Chondrocyte (in vitro differentiated cells): ENCODE measurements around the gene MYH11. TPM values are rescaled to one million over a fixed set of nuclear protein-coding genes. Genes with fewer than 3 reads are reported as not detected.

ENCODE experiments used
- DNase-seq: peaks from one replicate; pipeline ENCODE4 v3.0.0; 2021; ENCODE audit warnings: mixed read lengths, low spot score
- H3K27ac Mint-ChIP-seq: one replicate; pipeline ENCODE4 v1.8.0; 2021; ENCODE audit warnings: mild to moderate bottlenecking, moderate library complexity, mixed read lengths; ENCODE audit not compliant: unreplicated experiment
- H3K27me3 Mint-ChIP-seq: 2 replicates; pipeline ENCODE4 v1.8.0; 2021; ENCODE audit warnings: low read depth, mixed read lengths
- H3K36me3 Mint-ChIP-seq: 2 replicates; pipeline ENCODE4 v1.8.0; 2021; ENCODE audit warnings: low read depth, mixed read lengths
- H3K4me1 Mint-ChIP-seq: 2 replicates; pipeline ENCODE4 v1.8.0; 2021; ENCODE audit warnings: low read depth, mild to moderate bottlenecking, mixed read lengths
- H3K4me3 Mint-ChIP-seq: one replicate; pipeline ENCODE4 v1.8.0; 2021; ENCODE audit warnings: mild to moderate bottlenecking, moderate library complexity, mixed read lengths; ENCODE audit not compliant: unreplicated experiment
- H3K9me3 Mint-ChIP-seq: 2 replicates; pipeline ENCODE4 v1.8.0; 2021; ENCODE audit warnings: low read depth, mixed read lengths
- total RNA-seq: library from RNA; stranded (reverse); gene quantifications from 3 replicates; pipeline ENCODE4 v1.2.1, GENCODE V29; 2021
- TF ChIP-seq, protein P1 (sequence below): fragments of 200-600 bp; sonication (generic); IDR thresholded peaks from 2 replicates; pipeline ENCODE4 v1.5.0; 2021; ENCODE audit warnings: antibody characterized with exemption, mild to moderate bottlenecking, moderate library complexity

Gene MYH11
- total RNA-seq, 1 donor from 2014 or later = 58.3 TPM

DNA sequence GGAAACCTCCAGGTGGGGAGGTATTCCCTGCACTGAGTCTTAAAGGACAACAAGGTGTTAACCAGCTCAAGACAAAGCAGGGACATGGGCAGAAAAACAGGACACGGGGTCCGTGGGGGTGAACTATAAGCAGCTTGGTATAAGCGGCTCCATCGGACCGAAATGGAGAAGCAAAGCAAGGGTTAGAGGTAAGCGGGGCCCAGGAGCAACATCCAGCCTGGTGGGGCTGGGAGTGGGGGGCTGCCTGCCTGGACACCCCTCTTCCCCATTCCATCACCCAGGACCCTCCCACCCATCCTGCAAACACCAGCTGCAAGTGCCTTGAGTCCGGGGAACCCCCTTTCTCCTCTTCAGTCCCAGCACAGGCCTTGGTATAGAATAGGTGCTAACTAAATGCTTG lies 29.5 kb downstream of the MYH11 start:
- DNase-seq = peak; percentile 35
- peaks cover 3% of the 10 kb centered on the region for H3K27me3 Mint-ChIP-seq
- H3K9me3 Mint-ChIP-seq = no peaks in the 10 kb centered on the region
- peaks cover 2% of the 10 kb centered on the region for H3K36me3 Mint-ChIP-seq
- TF ChIP-seq, protein P1, sequence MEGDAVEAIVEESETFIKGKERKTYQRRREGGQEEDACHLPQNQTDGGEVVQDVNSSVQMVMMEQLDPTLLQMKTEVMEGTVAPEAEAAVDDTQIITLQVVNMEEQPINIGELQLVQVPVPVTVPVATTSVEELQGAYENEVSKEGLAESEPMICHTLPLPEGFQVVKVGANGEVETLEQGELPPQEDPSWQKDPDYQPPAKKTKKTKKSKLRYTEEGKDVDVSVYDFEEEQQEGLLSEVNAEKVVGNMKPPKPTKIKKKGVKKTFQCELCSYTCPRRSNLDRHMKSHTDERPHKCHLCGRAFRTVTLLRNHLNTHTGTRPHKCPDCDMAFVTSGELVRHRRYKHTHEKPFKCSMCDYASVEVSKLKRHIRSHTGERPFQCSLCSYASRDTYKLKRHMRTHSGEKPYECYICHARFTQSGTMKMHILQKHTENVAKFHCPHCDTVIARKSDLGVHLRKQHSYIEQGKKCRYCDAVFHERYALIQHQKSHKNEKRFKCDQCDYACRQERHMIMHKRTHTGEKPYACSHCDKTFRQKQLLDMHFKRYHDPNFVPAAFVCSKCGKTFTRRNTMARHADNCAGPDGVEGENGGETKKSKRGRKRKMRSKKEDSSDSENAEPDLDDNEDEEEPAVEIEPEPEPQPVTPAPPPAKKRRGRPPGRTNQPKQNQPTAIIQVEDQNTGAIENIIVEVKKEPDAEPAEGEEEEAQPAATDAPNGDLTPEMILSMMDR = no peak
- H3K4me1 Mint-ChIP-seq = peaks cover 11% of the 10 kb centered on the region
- no peak overlapping the region for H3K27ac Mint-ChIP-seq
- no peak overlapping the region for H3K4me3 Mint-ChIP-seq

DNA sequence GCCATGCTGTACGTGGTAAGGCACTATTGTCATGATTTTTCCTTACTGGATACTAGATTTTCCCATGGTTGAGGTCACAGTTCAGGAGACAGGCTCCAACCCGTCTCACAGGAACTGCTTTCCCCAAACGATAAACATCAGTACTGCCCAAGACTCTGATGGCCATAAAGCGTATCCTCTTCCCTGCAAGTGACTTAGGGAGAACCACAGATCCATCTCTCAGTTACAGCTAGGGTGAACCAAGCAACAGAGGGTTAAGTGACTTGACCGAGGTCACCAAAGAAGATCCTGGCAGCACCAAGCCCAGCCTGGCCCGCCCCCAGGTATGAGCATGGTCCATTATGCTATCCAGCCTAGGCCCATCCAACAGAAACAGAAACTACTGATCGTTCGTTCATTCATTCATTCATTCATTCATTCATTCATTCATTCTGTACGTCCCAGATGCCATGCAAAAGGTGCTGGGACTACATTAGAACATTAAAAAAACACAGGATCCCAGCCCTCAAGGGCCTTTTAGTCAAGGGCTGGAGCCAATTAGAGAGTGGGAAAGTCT lies 31.0 kb downstream of the MYH11 start:
- peak; percentile 13 for DNase-seq
- H3K9me3 Mint-ChIP-seq = no peaks in the 10 kb centered on the region
- peaks cover 2% of the 10 kb centered on the region for H3K36me3 Mint-ChIP-seq
- H3K4me3 Mint-ChIP-seq = no peak overlapping the region
- peaks cover 3% of the 10 kb centered on the region for H3K27me3 Mint-ChIP-seq
- TF ChIP-seq, protein P1 = no peak
- no peak overlapping the region for H3K27ac Mint-ChIP-seq
- peaks cover 11% of the 10 kb centered on the region for H3K4me1 Mint-ChIP-seq

DNA sequence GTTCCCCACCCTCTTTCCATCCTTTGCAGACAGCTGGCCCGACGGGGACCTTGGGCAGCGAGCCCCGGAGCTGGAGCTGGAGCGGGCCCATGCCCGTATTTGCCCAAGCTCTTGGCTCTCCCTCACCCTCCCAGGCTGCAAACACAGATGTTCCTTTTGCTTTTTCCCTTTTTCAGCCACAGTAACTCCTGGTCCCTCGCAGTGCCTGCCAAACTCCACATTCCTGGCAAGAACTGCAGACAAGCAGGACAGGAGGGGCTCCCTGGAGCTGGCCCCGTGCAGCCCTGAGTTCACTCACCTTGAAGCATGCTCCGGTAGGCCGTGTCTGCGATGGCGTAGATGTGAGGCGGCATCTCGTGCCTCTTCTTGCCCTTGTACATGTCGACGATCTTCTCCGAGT lies 33.9 kb downstream of the MYH11 start:
- H3K27ac Mint-ChIP-seq = no peak overlapping the region
- peaks cover 6% of the 10 kb centered on the region for H3K4me1 Mint-ChIP-seq
- no peaks in the 10 kb centered on the region for H3K9me3 Mint-ChIP-seq
- DNase-seq = peak; percentile 89
- H3K36me3 Mint-ChIP-seq = peaks cover 4% of the 10 kb centered on the region
- H3K27me3 Mint-ChIP-seq = peaks cover 3% of the 10 kb centered on the region
- TF ChIP-seq, protein P1 = no peak
- no peak overlapping the region for H3K4me3 Mint-ChIP-seq

DNA sequence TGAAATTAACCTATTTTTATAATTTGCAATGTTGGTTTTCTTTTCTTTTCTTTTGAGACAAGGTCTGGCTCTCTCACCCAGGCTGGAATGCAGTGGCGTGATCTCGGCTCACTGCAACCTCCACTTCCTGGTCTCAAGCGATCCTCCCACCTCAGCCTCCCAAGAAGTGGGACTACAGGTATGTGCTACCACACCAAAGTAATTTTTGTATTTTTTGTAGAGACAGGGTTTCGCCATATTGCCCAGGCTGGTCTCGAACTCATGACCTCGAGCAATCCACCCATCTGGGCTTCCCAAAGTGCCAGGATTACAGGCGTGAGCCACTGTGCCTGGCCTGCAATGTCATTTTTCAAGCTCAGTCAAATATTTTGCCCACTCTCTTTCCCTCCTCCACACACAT lies 36.0 kb downstream of the MYH11 start:
- peaks cover 8% of the 10 kb centered on the region for H3K9me3 Mint-ChIP-seq
- TF ChIP-seq, protein P1 = no peak
- peak; percentile 12 for DNase-seq
- peaks cover 13% of the 10 kb centered on the region for H3K36me3 Mint-ChIP-seq
- no peak overlapping the region for H3K27ac Mint-ChIP-seq
- peaks cover 3% of the 10 kb centered on the region for H3K27me3 Mint-ChIP-seq
- no peak overlapping the region for H3K4me3 Mint-ChIP-seq
- H3K4me1 Mint-ChIP-seq = peaks cover 6% of the 10 kb centered on the region

DNA sequence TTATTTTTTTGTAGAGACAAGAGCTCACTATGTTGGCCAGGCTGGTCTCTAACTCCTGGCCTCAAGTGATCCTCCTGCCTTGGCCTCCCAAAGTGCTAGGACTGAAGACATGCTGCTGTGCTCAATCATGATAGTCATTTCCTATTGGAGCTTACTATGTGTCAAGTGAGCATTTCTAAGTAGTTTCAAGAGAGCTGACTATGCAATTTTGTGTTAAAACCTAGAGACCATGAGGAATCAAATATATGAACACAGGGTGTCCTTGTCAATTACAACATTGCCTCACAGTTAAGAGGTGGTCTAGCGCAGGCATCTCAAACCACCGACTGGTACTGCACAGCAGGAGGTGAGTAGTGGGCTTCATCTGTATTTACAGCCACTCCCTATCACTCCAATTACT lies 37.8 kb downstream of the MYH11 start:
- H3K4me1 Mint-ChIP-seq = peaks cover 11% of the 10 kb centered on the region
- H3K36me3 Mint-ChIP-seq = peaks cover 15% of the 10 kb centered on the region
- H3K9me3 Mint-ChIP-seq = peaks cover 14% of the 10 kb centered on the region
- peak; percentile 3 for DNase-seq
- H3K27me3 Mint-ChIP-seq = no peaks in the 10 kb centered on the region
- TF ChIP-seq, protein P1 = no peak
- no peak overlapping the region for H3K27ac Mint-ChIP-seq
- H3K4me3 Mint-ChIP-seq = no peak overlapping the region
